Colon (tissue), 2 donors: ENCODE measurements around the gene RPL31.
"Not testable (repeated sequence)": the region's sequence is repeated elsewhere in the genome, so short reads cannot be mapped to it uniquely, and the experiment has no call there.

Experiments
- FAIRE-seq: peaks from 2 replicates; lab custom pipeline; 2012; peaks lifted over from hg19 to GRCh38; lab: Jason Lieb, UNC
- donor health status: control.
- donor health status: control.

The RPL31 gene

GRCh38 chr2:101026923-101027469 is 24.9 kb downstream of the RPL31 start:
- FAIRE-seq = no peak

GRCh38 chr2:101027852-101028251 is 25.8 kb downstream of the RPL31 start:
- no peak for FAIRE-seq

- no peak for FAIRE-seq
Observed at GRCh38 chr2:101030866-101031554, 28.9 kb downstream of the RPL31 start.

- no peak for FAIRE-seq
Observed at GRCh38 chr2:101032084-101032776, 30.1 kb downstream of the RPL31 start.

GRCh38 chr2:101036562-101036961 is 34.5 kb downstream of the RPL31 start:
- FAIRE-seq = no peak

GRCh38 chr2:101037161-101037755 is 35.2 kb downstream of the RPL31 start:
- FAIRE-seq = no peak

GRCh38 chr2:101038455-101039255 is 36.6 kb downstream of the RPL31 start:
- no peak for FAIRE-seq

GRCh38 chr2:101040072-101040471 is 38.0 kb downstream of the RPL31 start:
- no peak for FAIRE-seq

- no peak for FAIRE-seq
Observed at GRCh38 chr2:101040761-101041160, 38.7 kb downstream of the RPL31 start.

- no peak for FAIRE-seq
Observed at GRCh38 chr2:101041413-101041812, 39.3 kb downstream of the RPL31 start.

- no peak for FAIRE-seq
Observed at GRCh38 chr2:101045330-101045729, 43.2 kb downstream of the RPL31 start.

- FAIRE-seq = no peak
Observed at GRCh38 chr2:101047075-101047766, 45.1 kb downstream of the RPL31 start.

GRCh38 chr2:101047774-101048173 is 45.7 kb downstream of the RPL31 start:
- FAIRE-seq = no peak

- no peak for FAIRE-seq
Observed at GRCh38 chr2:101048756-101049155, 46.7 kb downstream of the RPL31 start.

- FAIRE-seq = not testable (repeated sequence)
Observed at GRCh38 chr2:101050886-101051285, 48.8 kb downstream of the RPL31 start.

- no peak for FAIRE-seq
Observed at GRCh38 chr2:101052147-101052546, 50.1 kb downstream of the RPL31 start.

GRCh38 chr2:101053117-101053516 is 51.0 kb downstream of the RPL31 start:
- no peak for FAIRE-seq
